ENCODE data around the gene NMBR.
"Not testable (repeated sequence)": the region's sequence is repeated elsewhere in the genome, so short reads cannot be mapped to it uniquely, and the experiment has no call there.

Gene NMBR

DNA sequence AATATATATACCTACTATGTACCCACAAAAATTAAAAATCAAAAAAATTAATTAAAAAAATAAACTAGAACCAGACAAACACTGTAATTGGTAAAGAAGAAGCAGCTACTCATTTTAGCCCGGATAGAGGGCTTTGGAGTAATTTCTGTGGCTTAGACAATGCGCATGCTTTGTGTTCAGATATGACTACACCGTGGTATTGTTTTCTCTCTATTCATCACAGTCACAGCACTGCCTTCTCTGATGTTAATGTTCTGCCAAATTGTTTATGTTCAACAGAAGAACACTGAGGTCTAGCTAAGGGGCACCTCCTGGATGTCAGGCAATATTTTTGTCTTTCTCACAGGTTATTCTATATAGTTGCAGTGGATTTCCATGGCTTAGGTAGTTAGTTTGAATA is 91.7 kb downstream of the NMBR start:
- DNase-seq: no peak

DNA sequence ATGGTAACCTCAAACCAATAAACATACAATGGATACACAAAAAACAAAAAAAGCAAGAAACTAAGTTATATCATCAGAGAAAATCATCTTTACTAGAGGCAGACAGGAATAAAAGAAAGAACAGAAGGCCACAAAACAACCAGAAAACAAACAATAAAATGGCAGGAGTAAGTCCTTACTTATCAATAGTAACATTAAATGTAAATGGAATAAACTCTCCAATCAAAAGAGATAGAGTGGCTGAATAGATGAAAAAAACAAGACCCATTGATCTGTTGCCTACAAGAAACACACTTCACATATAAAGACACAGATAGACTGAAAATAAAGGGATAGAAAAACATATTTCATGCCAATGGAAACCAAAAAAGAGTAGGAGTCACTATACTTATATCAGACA is 95.5 kb downstream of the NMBR start:
- no peak for DNase-seq

DNA sequence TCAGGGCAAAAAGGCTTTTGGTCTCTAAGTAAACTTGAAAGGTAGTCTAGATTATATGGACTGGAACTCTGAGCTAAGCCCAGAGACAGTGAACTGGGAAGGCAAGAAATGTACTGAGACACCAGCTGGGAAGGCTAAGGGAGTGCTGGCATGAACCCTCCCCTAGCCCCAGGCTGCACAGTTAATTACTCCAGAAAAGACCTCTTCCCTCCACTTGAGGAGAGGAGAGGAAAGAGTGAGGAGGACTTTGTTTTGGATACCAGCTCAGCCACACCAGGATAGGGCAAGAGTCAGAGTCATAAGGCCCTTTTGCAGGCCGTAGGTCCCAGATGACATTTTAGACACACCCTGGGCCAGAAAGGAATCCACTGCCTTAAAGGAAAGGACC is 98.3 kb downstream of the NMBR start:
- no peak for DNase-seq

DNA sequence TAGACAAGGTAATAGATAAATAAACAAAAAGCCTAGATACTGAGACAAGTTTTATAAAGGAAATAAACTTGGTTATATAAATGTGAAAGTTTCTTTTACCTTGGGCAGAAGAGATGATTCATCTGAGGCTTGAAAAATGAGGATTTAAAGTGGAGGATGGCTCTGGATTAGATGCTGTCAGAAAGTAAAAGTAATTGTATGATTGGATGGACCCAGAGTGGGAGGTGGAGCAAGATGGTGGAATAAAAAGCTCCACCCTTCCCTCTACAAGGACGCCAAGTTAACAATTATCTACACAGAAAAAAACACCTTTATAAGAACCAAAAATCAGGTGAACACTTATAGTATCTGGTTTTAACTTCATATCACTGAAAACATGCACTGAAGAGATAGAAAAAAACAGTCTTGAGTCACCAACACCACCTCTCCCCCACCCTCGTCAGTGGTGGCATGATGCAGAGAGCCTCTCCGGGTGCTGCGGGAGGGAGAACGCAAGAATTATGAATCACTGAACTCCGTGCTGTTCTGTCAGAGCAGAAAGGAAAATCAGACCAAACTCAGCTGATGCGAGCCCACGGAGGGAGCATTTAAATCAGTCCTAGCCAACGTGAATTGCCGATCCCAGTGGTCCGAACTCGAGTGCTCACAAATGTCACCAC is 98.9 kb downstream of the NMBR start:
- DNase-seq: no peak

DNA sequence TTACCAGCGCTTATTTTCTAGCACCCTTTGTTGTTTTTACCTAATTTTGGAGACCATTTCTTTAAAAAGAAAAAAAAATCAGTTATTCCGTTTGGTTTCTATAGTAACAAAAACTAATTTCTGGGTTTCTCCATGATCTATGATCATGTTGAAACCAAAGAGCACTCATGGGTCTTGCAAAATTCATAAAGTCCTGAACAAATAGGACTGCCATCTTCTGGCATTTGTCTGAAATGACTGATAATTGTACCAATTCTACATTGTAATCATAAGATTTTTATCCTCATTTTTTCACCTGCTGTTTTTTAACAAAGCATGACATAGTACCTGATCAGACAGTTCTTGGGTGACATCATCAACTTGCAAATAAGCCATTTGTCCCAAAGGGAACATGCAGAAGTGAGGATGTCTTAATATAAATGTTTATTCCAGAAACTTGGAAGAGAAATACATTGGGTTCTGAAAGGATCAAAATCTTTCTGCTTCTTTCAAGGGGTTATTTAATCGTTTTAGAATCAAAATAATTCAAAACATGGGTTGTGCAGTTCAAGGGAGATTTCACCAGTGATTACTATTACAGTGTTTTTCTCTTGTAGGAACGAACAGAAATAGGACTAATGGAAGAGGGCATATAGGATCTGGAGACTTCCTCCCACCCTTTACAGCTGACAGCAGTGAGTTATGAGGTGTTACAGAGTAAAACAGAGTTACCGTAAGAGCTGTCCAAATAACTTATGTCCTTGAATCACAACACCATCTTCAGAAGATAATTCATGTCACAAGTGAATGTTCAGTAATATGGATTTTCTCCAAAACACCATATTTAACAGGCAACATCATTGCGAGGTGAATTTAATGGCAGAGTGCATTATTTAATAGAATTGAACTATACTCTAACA is 101.3 kb downstream of the NMBR start:
- no peak for DNase-seq

DNA sequence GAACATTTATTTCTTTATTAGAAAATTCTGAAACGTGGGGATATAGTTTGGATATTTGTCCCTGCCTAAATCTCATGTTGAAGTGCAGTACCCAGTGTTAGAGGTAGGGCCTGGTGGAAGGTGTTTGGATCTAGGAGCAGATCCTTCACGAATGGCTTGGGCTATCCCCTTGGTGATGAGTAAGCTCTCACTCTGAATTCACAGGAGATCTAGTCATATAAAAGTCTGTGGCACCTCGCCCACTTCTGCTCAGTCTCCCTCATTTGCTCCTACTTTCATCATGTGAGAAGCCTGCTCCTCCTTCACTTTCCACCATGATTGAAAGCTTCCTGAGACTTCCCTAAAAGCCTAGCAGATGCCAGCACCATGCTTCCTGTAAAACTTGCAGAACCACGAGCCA is 111.0 kb downstream of the NMBR start:
- no peak for DNase-seq

DNA sequence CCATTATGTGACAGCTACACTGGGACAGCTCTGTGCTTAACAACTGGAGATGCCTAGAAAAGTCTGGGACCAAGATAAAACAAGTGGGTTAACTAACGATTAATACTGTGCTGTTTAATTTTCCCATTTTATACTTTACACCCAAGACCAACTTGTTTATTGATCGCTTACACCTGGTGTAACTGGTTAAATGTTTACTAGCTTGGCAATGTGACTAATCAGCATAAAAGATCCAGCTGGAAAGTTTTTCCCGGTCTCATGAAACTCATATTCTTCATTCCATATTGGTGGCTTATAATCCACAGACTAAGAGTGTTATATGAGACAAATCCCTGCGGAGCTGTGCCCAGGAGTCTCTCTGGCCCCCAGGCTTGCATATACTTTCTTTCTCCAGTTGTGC is 115.9 kb downstream of the NMBR start:
- no peak for DNase-seq

DNA sequence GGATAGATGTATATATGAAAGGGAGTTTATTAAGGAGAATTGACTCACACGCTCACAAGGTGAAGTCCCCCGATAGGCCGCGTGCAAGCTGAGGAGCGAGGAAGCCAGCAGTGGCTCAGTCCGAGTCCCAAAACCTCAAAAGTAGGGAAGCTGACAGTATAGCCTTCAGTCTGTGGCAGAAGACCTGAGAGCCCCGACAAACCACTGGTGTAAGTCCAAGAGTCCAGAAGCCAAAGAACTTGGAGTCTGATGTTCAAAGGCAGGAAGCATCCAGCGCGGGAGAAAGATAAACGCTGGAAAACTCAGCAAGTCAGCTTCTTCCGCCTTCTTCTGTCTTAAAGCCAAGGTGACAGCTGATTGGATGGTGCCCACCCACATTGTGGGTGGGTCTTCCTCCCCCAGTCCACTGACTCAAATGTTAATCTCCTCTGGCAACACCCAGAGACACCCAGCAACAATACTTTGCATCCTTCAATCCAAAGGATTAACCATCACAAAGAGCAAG is 116.8 kb downstream of the NMBR start:
- peak; percentile 16 for DNase-seq

DNA sequence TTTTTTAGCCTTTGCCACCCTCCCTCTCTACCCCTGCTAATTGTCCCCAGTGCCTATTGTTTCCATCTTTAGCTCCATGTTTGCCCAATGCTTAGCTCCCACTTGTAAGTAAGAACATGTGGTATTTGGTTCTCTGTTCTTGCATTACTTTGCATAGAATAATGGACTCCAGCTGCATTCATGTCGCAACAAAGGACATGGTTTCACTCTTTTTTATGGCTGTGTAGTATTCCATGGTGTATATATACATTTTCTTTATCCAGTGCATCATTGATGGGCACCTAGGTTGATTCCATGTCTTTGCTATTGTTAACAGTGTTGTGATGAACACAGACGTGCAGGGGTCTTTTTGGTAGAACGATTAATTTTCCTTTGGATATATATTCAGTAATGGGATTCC is 118.4 kb downstream of the NMBR start:
- no peak for DNase-seq

DNA sequence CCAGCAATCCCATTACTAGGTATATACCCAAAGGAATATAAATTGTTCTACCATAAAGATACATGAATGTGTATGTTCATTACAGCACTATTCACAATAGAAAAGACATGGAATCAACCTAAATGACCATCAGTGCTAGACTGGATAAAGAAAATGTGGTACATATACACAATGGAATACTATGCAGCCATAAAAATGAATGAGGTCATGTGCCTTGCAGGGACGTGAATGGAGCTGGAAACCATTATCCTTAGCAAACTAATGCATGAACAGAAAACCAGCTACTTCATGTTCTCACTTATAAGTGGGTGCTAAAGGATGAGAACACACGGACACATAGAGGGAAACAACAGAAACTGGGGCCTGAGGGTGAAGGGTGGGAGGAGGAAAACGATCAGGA is 119.1 kb downstream of the NMBR start:
- not testable (repeated sequence) for DNase-seq

DNA sequence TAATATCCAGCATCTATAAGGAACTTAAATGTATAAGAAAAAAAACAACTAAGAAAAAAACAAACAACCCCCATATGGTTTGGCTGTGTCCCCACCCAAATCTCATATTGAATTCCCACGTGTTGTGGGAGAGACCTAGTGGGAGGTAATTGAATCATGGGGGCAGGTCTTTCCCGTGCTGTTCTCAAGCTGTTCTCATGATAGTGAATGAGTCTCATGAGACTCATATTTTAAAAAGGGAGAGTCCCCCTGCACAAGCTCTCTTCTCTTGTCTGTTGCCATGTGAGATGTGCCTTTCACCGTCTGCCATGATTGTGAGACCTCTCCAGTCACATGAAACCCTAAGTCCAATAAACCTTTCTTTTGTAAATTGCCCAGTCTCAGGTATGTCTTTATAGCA is 119.8 kb downstream of the NMBR start:
- DNase-seq: no peak

DNA sequence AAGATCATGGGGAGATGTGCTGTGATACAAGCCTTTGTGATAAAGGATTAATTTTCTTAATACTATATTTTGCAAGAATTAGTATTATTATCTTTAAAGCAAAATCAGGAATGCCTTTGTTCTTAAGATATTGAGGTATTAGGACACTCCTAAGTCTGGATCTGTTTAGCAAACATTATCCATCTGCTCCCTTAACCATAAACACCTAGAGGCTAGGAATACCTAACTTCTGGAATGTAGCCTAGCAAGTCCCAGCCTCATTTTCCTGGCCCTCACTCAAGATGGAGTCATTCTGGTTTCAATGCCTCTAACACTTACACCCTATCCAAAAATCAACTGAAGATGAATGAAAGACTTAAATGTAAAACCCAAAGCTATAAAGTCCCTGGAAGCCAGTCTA is 120.5 kb downstream of the NMBR start:
- DNase-seq: no peak
